GM12878 (cell line): Measurements from ENCODE around the gene TRRAP. TPM values are rescaled to one million over a fixed set of nuclear protein-coding genes. Genes with fewer than 3 reads are reported as not detected.

Experiments
- ATAC-seq: fragments of 200-7000 bp; cut with Tn5 transposase; 3 replicates; pipeline ENCODE4 v1.9.1; 2020; ENCODE audit warnings: mild to moderate bottlenecking, moderate library complexity
- BruUV-seq: library from RNA; stranded (reverse); fragments of 400-500 nt; replicated peaks from 2 replicates; lab custom pipeline; 2021; lab: Mats Ljungman, UMichigan
- CTCF ChIA-PET: fragments of 300-600 bp; sonication (Branson Sonifier 250); formaldehyde crosslinking; extraction: SDS; loops from one replicate; lab custom pipeline; 2021; ENCODE audit warnings: inconsistent platforms; lab: Yijun Ruan, JAX
- POLR2A ChIA-PET: fragments of 350-600 bp; formaldehyde crosslinking; extraction: SDS; loops from one replicate; lab custom pipeline; 2021; ENCODE audit warnings: inconsistent platforms; lab: Charles Lee
- RAD21 ChIA-PET: fragments of 300-600 bp; sonication (Branson Sonifier 250); formaldehyde crosslinking; loops from one replicate; lab custom pipeline; 2023; ENCODE audit warnings: antibody characterized with exemption; ENCODE audit not compliant: unreplicated experiment; lab: Charles Lee
- SMC1A ChIA-PET: fragments of 300-600 bp; sonication (Branson Sonifier 250); formaldehyde crosslinking; loops from one replicate; lab custom pipeline; 2023; ENCODE audit not compliant: unreplicated experiment, uncharacterized antibody; lab: Charles Lee
- DNase-seq: peaks from one replicate; pipeline ENCODE4 v3.0.0-alpha.2; 2011; ENCODE audit warnings: low read depth, low spot score
- FAIRE-seq: peaks from 3 replicates; lab custom pipeline; 2011; peaks lifted over from hg19 to GRCh38; lab: Jason Lieb, UNC
- H2AFZ ChIP-seq: 2 replicates; pipeline ENCODE4 v1.6.0; 2011; ENCODE audit warnings: low read depth, low read length, control low read depth; ENCODE audit not compliant: control insufficient read depth
- H3K27ac ChIP-seq: 2 replicates; pipeline ENCODE4 v1.5.1; 2011; ENCODE audit warnings: control low read depth; ENCODE audit not compliant: control insufficient read depth, insufficient read depth
- H3K27me3 ChIP-seq, 2 experiments: replicated peaks in 1 of 2; 2 replicates each; pipeline versions ENCODE4 v1.6.0 to v1.6.1; 2011; ENCODE audit warnings: low read length in 1 of 2; ENCODE audit not compliant: control insufficient read depth in 2 of 2, insufficient read depth in 2 of 2
- H3K36me3 ChIP-seq, 2 experiments: 2 replicates each; pipeline ENCODE4 v1.5.1; 2011; ENCODE audit warnings: low read length in 1 of 2; ENCODE audit not compliant: control insufficient read depth in 2 of 2, insufficient read depth in 2 of 2
- H3K4me1 ChIP-seq: 2 replicates; pipeline ENCODE4 v1.6.1; 2011; ENCODE audit warnings: mild to moderate bottlenecking, low read length, moderate library complexity, mixed read lengths; ENCODE audit not compliant: control insufficient read depth, insufficient read depth
- H3K4me2 ChIP-seq: 2 replicates; pipeline ENCODE4 v1.6.0; 2011; ENCODE audit warnings: control low read depth; ENCODE audit not compliant: control insufficient read depth, insufficient read depth
- H3K4me3 ChIP-seq: fragments of 200-600 bp; sonication (generic); 2 replicates; pipeline ENCODE4 v1.5.1; 2016
- H3K79me2 ChIP-seq: 2 replicates; pipeline ENCODE4 v1.6.0; 2011; ENCODE audit warnings: low read length; ENCODE audit not compliant: control insufficient read depth, insufficient read depth
- H3K9ac ChIP-seq: 2 replicates; pipeline ENCODE4 v1.8.0; 2011; ENCODE audit warnings: low read length, control low read depth, mixed read lengths; ENCODE audit not compliant: control insufficient read depth, insufficient read depth
- H3K9me3 ChIP-seq: replicated peaks from 3 replicates; pipeline ENCODE4 v1.5.1; 2011; ENCODE audit warnings: mild to moderate bottlenecking, low read length; ENCODE audit not compliant: control insufficient read depth, insufficient read depth
- H4K20me1 ChIP-seq: 2 replicates; pipeline ENCODE4 v1.6.0; 2011; ENCODE audit not compliant: control insufficient read depth, insufficient read depth
- CEBPB ChIP-seq, 2 experiments: fragments of 150-350 bp in 1 of 2; IDR thresholded peaks; 2 replicates each; pipeline ENCODE4 v1.6.1; 2012 to 2014; ENCODE audit warnings: low read depth in 2 of 2, low read length in 2 of 2, borderline replicate concordance in 1 of 2, inconsistent platforms in 1 of 2
- CEBPZ ChIP-seq: fragments of 150-350 bp; IDR thresholded peaks from 2 replicates; pipeline ENCODE4 v1.6.1; 2016; ENCODE audit warnings: low read depth, low read length
- CREM ChIP-seq: IDR thresholded peaks from 2 replicates; pipeline ENCODE4 v1.6.1; 2014; ENCODE audit warnings: antibody characterized with exemption, low read depth
- CUX1 ChIP-seq: IDR thresholded peaks from 2 replicates; pipeline ENCODE4 v1.6.1; 2012; ENCODE audit warnings: improper control_type of control experiment, low read depth, low read length; ENCODE audit not compliant: insufficient replicate concordance
- E2F8 ChIP-seq: fragments of 450-650 bp; IDR thresholded peaks from 2 replicates; pipeline ENCODE4 v1.6.1; 2018; ENCODE audit warnings: mild to moderate bottlenecking, low read depth, moderate library complexity; ENCODE audit not compliant: partially characterized antibody
- GATAD2B ChIP-seq: fragments of 450-650 bp; conservative IDR thresholded peaks from 2 replicates; pipeline ENCODE4 v1.6.1; 2017; ENCODE audit warnings: low read depth, mild to moderate bottlenecking, moderate library complexity
- HCFC1 ChIP-seq: fragments of 150-350 bp; IDR thresholded peaks from 2 replicates; pipeline ENCODE4 v1.6.1; 2014; ENCODE audit warnings: low read length
- HDAC2 ChIP-seq: fragments of 200-600 bp; sonication (generic); IDR thresholded peaks from 2 replicates; pipeline ENCODE4 v1.6.1; 2017
- NFIC ChIP-seq: IDR thresholded peaks from 2 replicates; pipeline ENCODE4 v1.6.1; 2012; ENCODE audit warnings: low read depth, mild to moderate bottlenecking, inconsistent platforms, low read length, moderate library complexity
- PAX5 ChIP-seq: IDR thresholded peaks from 2 replicates; pipeline ENCODE4 v1.6.1; 2011; ENCODE audit warnings: low read depth, low read length, borderline replicate concordance
- POLR2AphosphoS5 ChIP-seq: IDR thresholded peaks from 2 replicates; pipeline ENCODE4 v1.6.1; 2011; ENCODE audit warnings: mild to moderate bottlenecking, low read length, inconsistent platforms
- YY1 ChIP-seq: IDR thresholded peaks from 2 replicates; pipeline ENCODE4 v1.6.1; 2011; ENCODE audit warnings: low read depth, mild to moderate bottlenecking, low read length
- WGBS: methylation state at CpG from one replicate; pipeline ENCODE4 v1.1.6; 2016; ENCODE audit warnings: low lambda C conversion rate; ENCODE audit not compliant: insufficient replicate concordance, insufficient coverage; ENCODE audit errors: missing lambda C conversion rate; 5-methylcytosine and 5-hydroxymethylcytosine counted together
- in situ Hi-C: fragments of 300-500 bp; cut with MboI; formaldehyde crosslinking; loops from 9 replicates; pipeline ENCODE4 v1.14.3; 2018; ENCODE audit warnings: mixed read lengths
- intact Hi-C: fragments of 100-400 bp; cut with micrococcal nuclease; formaldehyde crosslinking; loops from one replicate; pipeline ENCODE4 v1.14.2; 2022; ENCODE audit not compliant: unreplicated experiment
- polyA plus RNA-seq, 11 experiments: library from polyadenylated mRNA; depleted of rRNA in 4 of 11; unstranded in 6 of 11; stranded (reverse) in 5 of 11; fragments of >200 nt; fragmentation: Nextera tagmentation in 4 of 11; fragmentation: Illumina TruSeq in 1 of 11; extraction: Ambion mirVana in 4 of 11; extraction: Trizol in 1 of 11; gene quantifications; 1 replicate in 1 of 11; 2 replicates in 10 of 11; pipeline versions ENCODE4 v1.2.1 to v1.2.3, GENCODE V29; 2011 to 2016; ENCODE audit warnings: inconsistent platforms in 2 of 11, missing spikeins in 2 of 11, low read depth in 1 of 11
- total RNA-seq, 4 experiments: library from RNA; depleted of rRNA in 3 of 4; stranded (reverse); fragments of >200 nt in 3 of 4; fragmentation: Illumina TruSeq in 1 of 4; extraction: Trizol in 1 of 4; gene quantifications; 2 replicates each; pipeline versions ENCODE4 v1.2.1 to v1.2.3, GENCODE V29; 2013 to 2021

The TRRAP gene
- total and polyA plus RNA-seq, 10 of the 15 experiments (the other 5 are each of a cell fraction or from before 2014, with no cell fraction given) = 1.1 to 39.3 (median 8.5) TPM

- no peak for ATAC-seq
- H4K20me1 ChIP-seq = no peaks in the 10 kb centered on the region
- FAIRE-seq = no peak
- H3K9ac ChIP-seq = no peak overlapping the region
- H3K36me3 ChIP-seq = peaks cover 2 to 19% of the 10 kb centered on the region in 2 experiments
- DNase-seq = no peak
- no TSS peak for BruUV-seq
- no peak overlapping the region for H3K4me2 ChIP-seq
- no peak overlapping the region for H3K27ac ChIP-seq
- no peak overlapping the region for H3K4me3 ChIP-seq
- no peaks in the 10 kb centered on the region for H3K9me3 ChIP-seq
- intact Hi-C loops (no loop called here), in situ Hi-C loops (no loop called here)
- ChIA-PET RAD21 (no interaction called here), POLR2A (interaction anchor here (0.6 to 0.7 kb wide), 2 partner anchors 50 to 526 kb away, joined by 3 read pairs; no protein-coding TSS in a partner anchor), CTCF (interaction anchor here (0.6 to 0.7 kb wide), 2 partner anchors 19 to 22 kb away, joined by 3 to 4 read pairs; no protein-coding TSS in a partner anchor), SMC1A (no interaction called here)
- peaks cover 35% of the 10 kb centered on the region for H3K79me2 ChIP-seq
- 96% methylated on average over 9 of the region's 9 CpGs for WGBS
- peaks cover 8% of the 10 kb centered on the region; the same call in 1 of the 2 replicates for H3K4me1 ChIP-seq
- no peak overlapping the region for H2AFZ ChIP-seq
- no peaks in the 10 kb centered on the region for H3K27me3 ChIP-seq
- TF ChIP-seq HCFC1 = no peak
- no peak for TF ChIP-seq YY1
- no peak for TF ChIP-seq PAX5
- TF ChIP-seq GATAD2B = no peak
- no peak for TF ChIP-seq NFIC
- TF ChIP-seq CUX1 = no peak
- TF ChIP-seq CREM = no peak
- no peak for TF ChIP-seq POLR2AphosphoS5
- no peak for TF ChIP-seq E2F8
- no peak for TF ChIP-seq CEBPB (IDR thresholded peaks at IDR 0.05; ENCODE audit: borderline replicate concordance in 1 of 2, low read depth in 2 of 2, low read length in 2 of 2)
- no peak for TF ChIP-seq CEBPZ
- TF ChIP-seq HDAC2 = no peak
These were observed 3.4 kb downstream of the TRRAP start for GRCh38 chr7:98881561-98882315.
